ENCODE measurements around the gene ATXN7. TPM values are rescaled to one million over a fixed set of nuclear protein-coding genes. Genes with fewer than 3 reads are reported as not detected.

Gene ATXN7
- total and polyA plus RNA-seq, 4 donors = 2.8 to 13.6 (median 5.6) TPM

- DNase-seq (ENCODE audit: low spot score) = no peak
- H3K9me3 ChIP-seq (ENCODE audit: control insufficient read depth in 4 of 4, low read length in 3 of 4) = no peaks in the 10 kb centered on the region
- TF ChIP-seq MAX (IDR thresholded peaks at IDR 0.05) (no peak), GABPA (IDR thresholded peaks at IDR 0.05 in 1 of 2, conservative IDR thresholded peaks at IDR 0.05 in 1 of 2) (no peak)
- H3K27ac ChIP-seq (ENCODE audit: low read depth in 1 of 2, low read length in 2 of 2) = no peak overlapping the region
- no peaks in the 10 kb centered on the region for H3K27me3 ChIP-seq (ENCODE audit: control insufficient read depth in 4 of 4, insufficient read depth in 4 of 4, low read length in 3 of 4)
- no peak overlapping the region for H3K4me3 ChIP-seq (ENCODE audit: low read depth in 1 of 3, low read length in 3 of 3)
- no peak overlapping the region for H3K9ac ChIP-seq (ENCODE audit: low read depth in 1 of 2, low read length in 2 of 2)
- WGBS = 96% methylated on average over 5 of the region's 5 CpGs
- H3K36me3 ChIP-seq (ENCODE audit: control insufficient read depth in 4 of 4, insufficient read depth in 3 of 4, low read depth in 1 of 4, low read length in 3 of 4) = peaks cover 2 to 5% (median 3%) of the 10 kb centered on the region in 4 donors
- H3K4me1 ChIP-seq (ENCODE audit: control insufficient read depth in 4 of 4, insufficient read depth in 4 of 4, low read length in 3 of 4) = peaks cover 2 to 21% (median 5%) of the 10 kb centered on the region in 4 donors
These were observed 90.5 kb downstream of the ATXN7 start for GRCh38 chr3:63954182-63954581.

- Histone ChIP-seq H3K27ac (ENCODE audit: low read depth in 1 of 2, low read length in 2 of 2) (no peak overlapping the region), H3K4me3 (ENCODE audit: low read depth in 1 of 3, low read length in 3 of 3) (no peak overlapping the region), H3K9ac (ENCODE audit: low read depth in 1 of 2, low read length in 2 of 2) (no peak overlapping the region), H3K9me3 (ENCODE audit: control insufficient read depth in 4 of 4, low read length in 3 of 4) (no peaks in the 10 kb centered on the region), H3K36me3 (ENCODE audit: control insufficient read depth in 4 of 4, insufficient read depth in 3 of 4, low read depth in 1 of 4, low read length in 3 of 4) (peaks cover 2 to 5% (median 3%) of the 10 kb centered on the region in 4 donors), H3K4me1 (ENCODE audit: control insufficient read depth in 4 of 4, insufficient read depth in 4 of 4, low read length in 3 of 4) (peaks cover 3 to 21% (median 8%) of the 10 kb centered on the region in 4 donors), H3K27me3 (ENCODE audit: control insufficient read depth in 4 of 4, insufficient read depth in 4 of 4, low read length in 3 of 4) (no peaks in the 10 kb centered on the region)
- no peak for DNase-seq (ENCODE audit: low spot score)
- WGBS = 84% methylated on average over 3 of the region's 3 CpGs
- TF ChIP-seq RXRA (IDR thresholded peaks at IDR 0.05) (no peak), FOXA2 (IDR thresholded peaks at IDR 0.05) (no peak), TAF1 (conservative IDR thresholded peaks at IDR 0.05) (no peak), REST (IDR thresholded peaks at IDR 0.05) (no peak)
These were observed 91.5 kb downstream of the ATXN7 start for GRCh38 chr3:63955036-63955650.

DNA sequence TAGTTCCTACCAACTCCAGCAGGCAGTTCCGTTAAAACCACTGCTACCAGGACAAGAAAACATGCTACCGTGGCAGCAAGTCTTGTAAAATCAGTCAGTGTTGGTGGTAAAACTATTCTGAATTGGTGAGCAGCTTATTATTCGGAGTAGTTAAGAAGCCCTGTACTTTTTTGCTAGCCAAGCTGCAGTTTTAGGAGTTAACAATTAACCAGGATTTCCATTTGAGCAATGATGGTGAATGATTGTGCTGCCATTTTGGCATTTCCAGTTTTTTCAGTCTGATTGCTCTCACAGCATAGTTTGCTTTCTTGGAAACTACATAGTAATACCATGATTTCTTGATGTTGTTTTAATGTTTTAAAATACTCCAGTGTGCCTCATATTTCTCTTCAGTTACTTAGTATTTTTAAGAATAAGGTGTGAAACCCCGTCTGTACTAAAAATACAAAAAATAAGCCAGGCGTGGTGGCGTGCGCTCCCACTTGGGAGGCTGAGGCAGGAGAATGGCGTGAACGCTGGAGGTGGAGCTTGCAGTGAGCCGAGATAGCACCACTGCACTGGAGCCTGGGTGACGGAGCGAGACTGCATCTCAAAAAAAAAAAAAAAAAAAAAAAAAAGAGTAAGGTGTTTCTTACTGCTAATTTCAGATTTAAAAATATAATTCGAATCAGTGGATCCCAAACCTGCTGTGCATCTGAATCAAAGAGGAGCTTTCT is 92.3 kb downstream of the ATXN7 start:
- WGBS = 87% methylated on average over 13 of the region's 13 CpGs
- H3K36me3 ChIP-seq (ENCODE audit: control insufficient read depth in 4 of 4, insufficient read depth in 3 of 4, low read depth in 1 of 4, low read length in 3 of 4) = peaks cover 2 to 5% (median 3%) of the 10 kb centered on the region in 4 donors
- no peak for DNase-seq (ENCODE audit: low spot score)
- H3K9me3 ChIP-seq (ENCODE audit: control insufficient read depth in 4 of 4, low read length in 3 of 4) = no peaks in the 10 kb centered on the region
- H3K27me3 ChIP-seq (ENCODE audit: control insufficient read depth in 4 of 4, insufficient read depth in 4 of 4, low read length in 3 of 4) = no peaks in the 10 kb centered on the region
- no peak for TF ChIP-seq HNF4A (conservative IDR thresholded peaks at IDR 0.05)
- peak; percentile 93 for TF ChIP-seq YY1 (IDR thresholded peaks at IDR 0.05)
- TF ChIP-seq RXRA (IDR thresholded peaks at IDR 0.05) = no peak
- no peak overlapping the region for H3K4me3 ChIP-seq (ENCODE audit: low read depth in 1 of 3, low read length in 3 of 3)
- H3K9ac ChIP-seq (ENCODE audit: low read depth in 1 of 2, low read length in 2 of 2) = no peak overlapping the region
- H3K4me1 ChIP-seq (ENCODE audit: control insufficient read depth in 4 of 4, insufficient read depth in 4 of 4, low read length in 3 of 4) = peaks cover 4 to 17% (median 10%) of the 10 kb centered on the region in 4 donors
- no peak overlapping the region for H3K27ac ChIP-seq (ENCODE audit: low read depth in 1 of 2, low read length in 2 of 2)

Data from liver (tissue), 9 donors.